Prostate gland (tissue), 2 donors: Measurements from ENCODE around the gene ERP29.

Experiments used
- POLR2AphosphoS5 ChIP-seq: sonication (generic); formaldehyde crosslinking; IDR thresholded peaks from one replicate; pipeline ENCODE4 v1.6.1; 2017; ENCODE audit warnings: antibody characterized with exemption
- TF ChIP-seq, protein P1 (sequence below), 4 experiments: fragments of 200-600 bp in 2 of 4; fragments of 450-650 bp in 2 of 4; sonication (generic) in 2 of 4; IDR thresholded peaks; 1 replicate in 3 of 4; 2 replicates in 1 of 4; pipeline ENCODE4 v1.5.1; 2016 to 2019; ENCODE audit warnings: antibody characterized with exemption in 4 of 4, mild to moderate bottlenecking in 2 of 4, moderate library complexity in 2 of 4

- TF ChIP-seq, protein P1, sequence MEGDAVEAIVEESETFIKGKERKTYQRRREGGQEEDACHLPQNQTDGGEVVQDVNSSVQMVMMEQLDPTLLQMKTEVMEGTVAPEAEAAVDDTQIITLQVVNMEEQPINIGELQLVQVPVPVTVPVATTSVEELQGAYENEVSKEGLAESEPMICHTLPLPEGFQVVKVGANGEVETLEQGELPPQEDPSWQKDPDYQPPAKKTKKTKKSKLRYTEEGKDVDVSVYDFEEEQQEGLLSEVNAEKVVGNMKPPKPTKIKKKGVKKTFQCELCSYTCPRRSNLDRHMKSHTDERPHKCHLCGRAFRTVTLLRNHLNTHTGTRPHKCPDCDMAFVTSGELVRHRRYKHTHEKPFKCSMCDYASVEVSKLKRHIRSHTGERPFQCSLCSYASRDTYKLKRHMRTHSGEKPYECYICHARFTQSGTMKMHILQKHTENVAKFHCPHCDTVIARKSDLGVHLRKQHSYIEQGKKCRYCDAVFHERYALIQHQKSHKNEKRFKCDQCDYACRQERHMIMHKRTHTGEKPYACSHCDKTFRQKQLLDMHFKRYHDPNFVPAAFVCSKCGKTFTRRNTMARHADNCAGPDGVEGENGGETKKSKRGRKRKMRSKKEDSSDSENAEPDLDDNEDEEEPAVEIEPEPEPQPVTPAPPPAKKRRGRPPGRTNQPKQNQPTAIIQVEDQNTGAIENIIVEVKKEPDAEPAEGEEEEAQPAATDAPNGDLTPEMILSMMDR (IDR thresholded peaks at IDR 0.05), result no peak
- no peak for TF ChIP-seq POLR2AphosphoS5
Observed at GRCh38 chr12:111981987-111982386, 31.2 kb upstream of the ERP29 start.
